WTC11 (cell line): Measurements from ENCODE around the gene RC3H1. TPM values are rescaled to one million over a fixed set of nuclear protein-coding genes. Genes with fewer than 3 reads are reported as not detected.
A peak's percentile ranks its signal among the peaks of the same experiment; 100 is the strongest.

Experiments used
- ATAC-seq: fragments of 200-7000 bp; cut with Tn5 transposase; 2 replicates; pipeline ENCODE4 v1.10.0; 2021; ENCODE audit warnings: mild to moderate bottlenecking, moderate library complexity
- CTCF ChIA-PET: fragments of 300-600 bp; sonication (Branson Sonifier 250); formaldehyde crosslinking; loops from one replicate; lab custom pipeline; 2021; ENCODE audit warnings: antibody characterized with exemption; lab: Charles Lee
- POLR2A ChIA-PET: fragments of 350-600 bp; sonication (Branson Sonifier 250); formaldehyde crosslinking; loops from one replicate; lab custom pipeline; 2021; ENCODE audit warnings: antibody characterized with exemption; lab: Charles Lee
- DNase-seq: peaks from one replicate; pipeline ENCODE4 v3.0.0; 2021; ENCODE audit warnings: low spot score
- H3K27ac Mint-ChIP-seq: 2 replicates; pipeline ENCODE4 v1.8.0; 2021; ENCODE audit warnings: mixed read lengths
- H3K27me3 Mint-ChIP-seq: 2 replicates; pipeline ENCODE4 v1.8.0; 2021; ENCODE audit warnings: low read depth, mild to moderate bottlenecking, moderate library complexity, mixed read lengths
- H3K36me3 Mint-ChIP-seq: 2 replicates; pipeline ENCODE4 v1.8.0; 2021; ENCODE audit warnings: mixed read lengths
- H3K4me1 Mint-ChIP-seq: 2 replicates; pipeline ENCODE4 v1.8.0; 2022; ENCODE audit warnings: mixed read lengths
- H3K4me3 Mint-ChIP-seq: 2 replicates; pipeline ENCODE4 v1.8.0; 2021; ENCODE audit warnings: mild to moderate bottlenecking, moderate library complexity, mixed read lengths
- H3K9me3 Mint-ChIP-seq: 2 replicates; pipeline ENCODE4 v1.8.0; 2021; ENCODE audit warnings: mixed read lengths
- ESRRA ChIP-seq: sonication (generic); formaldehyde crosslinking; IDR thresholded peaks from 2 replicates; pipeline ENCODE4 v1.8.1; 2022; ENCODE audit warnings: mild to moderate bottlenecking, missing genetic modification reagents, borderline replicate concordance
- GTF2I ChIP-seq: fragments of 250-450 bp; sonication (Bioruptor Pico); conservative IDR thresholded peaks from 2 replicates; pipeline ENCODE4 v1.4.0; 2021; ENCODE audit warnings: mild to moderate bottlenecking
- RORB ChIP-seq: fragments of 250-450 bp; sonication (Bioruptor Pico); IDR thresholded peaks from 2 replicates; pipeline ENCODE4 v1.9.0; 2021; ENCODE audit warnings: mild to moderate bottlenecking
- SMAD4 ChIP-seq: sonication (generic); formaldehyde crosslinking; IDR thresholded peaks from 2 replicates; pipeline ENCODE4 v1.8.0; 2022; ENCODE audit warnings: mild to moderate bottlenecking, missing genetic modification reagents
- TEAD1 ChIP-seq: sonication (generic); formaldehyde crosslinking; IDR thresholded peaks from 2 replicates; pipeline ENCODE4 v1.8.0; 2022; ENCODE audit warnings: mild to moderate bottlenecking, missing genetic modification reagents
- ZNF317 ChIP-seq: sonication (generic); formaldehyde crosslinking; IDR thresholded peaks from 2 replicates; pipeline ENCODE4 v1.8.1; 2023; ENCODE audit warnings: low read depth, mild to moderate bottlenecking, moderate library complexity, missing genetic modification reagents, borderline replicate concordance
- total RNA-seq: library from RNA; stranded (reverse); gene quantifications from 3 replicates; pipeline ENCODE4 v1.2.3, GENCODE V29; 2021
- TF ChIP-seq, protein P1 (sequence below): sonication (generic); formaldehyde crosslinking; IDR thresholded peaks from 2 replicates; pipeline ENCODE4 v1.8.1; 2023; ENCODE audit warnings: mild to moderate bottlenecking, missing genetic modification reagents, moderate library complexity
- TF ChIP-seq, protein P2 (sequence below): sonication (generic); formaldehyde crosslinking; IDR thresholded peaks from 2 replicates; pipeline ENCODE4 v1.8.1; 2023; ENCODE audit warnings: mild to moderate bottlenecking, missing genetic modification reagents
- TF ChIP-seq, protein P3 (sequence below): sonication (generic); formaldehyde crosslinking; IDR thresholded peaks from 2 replicates; pipeline ENCODE4 v1.8.0; 2023; ENCODE audit warnings: mild to moderate bottlenecking, missing genetic modification reagents
- TF ChIP-seq, protein P4 (sequence below): sonication (generic); formaldehyde crosslinking; IDR thresholded peaks from 2 replicates; pipeline ENCODE4 v1.8.1; 2022; ENCODE audit warnings: low read depth, missing genetic modification reagents, borderline replicate concordance
- TF ChIP-seq, protein P5 (sequence below): sonication (generic); formaldehyde crosslinking; IDR thresholded peaks from 2 replicates; pipeline ENCODE4 v1.8.0; 2022; ENCODE audit warnings: mild to moderate bottlenecking, missing genetic modification reagents
- TF ChIP-seq, protein P6 (sequence below): sonication (generic); formaldehyde crosslinking; IDR thresholded peaks from 2 replicates; pipeline ENCODE4 v1.8.0; 2022; ENCODE audit warnings: missing genetic modification reagents
- TF ChIP-seq, protein P7 (sequence below): sonication (generic); formaldehyde crosslinking; IDR thresholded peaks from 2 replicates; pipeline ENCODE4 v1.8.1; 2022; ENCODE audit warnings: mild to moderate bottlenecking, moderate library complexity, missing genetic modification reagents
- TF ChIP-seq, protein P8 (sequence below): sonication (generic); formaldehyde crosslinking; IDR thresholded peaks from 2 replicates; pipeline ENCODE4 v1.8.1; 2023; ENCODE audit warnings: mild to moderate bottlenecking, missing genetic modification reagents, moderate library complexity

RC3H1 gene
- total RNA-seq, 1 experiment from 2014 or later: 25.4 TPM

DNA sequence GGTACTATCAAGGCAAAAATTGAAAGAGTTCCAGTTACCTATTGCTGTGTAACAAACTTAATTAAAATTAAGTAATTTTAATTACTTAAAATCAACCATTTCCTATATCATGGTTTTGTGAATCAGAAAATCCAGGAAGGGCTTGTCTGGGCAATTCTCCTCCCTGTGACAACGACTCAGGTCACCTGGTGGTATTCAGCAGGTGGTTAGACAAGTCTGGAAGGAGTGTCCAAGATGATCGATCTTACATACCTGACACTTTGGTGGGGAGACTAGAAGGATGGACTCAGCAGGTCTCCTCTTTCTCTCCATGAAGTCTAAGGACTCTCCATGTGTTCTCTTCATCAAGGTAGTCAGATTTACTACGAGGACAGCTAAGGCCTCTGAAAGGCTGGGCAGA lies 128.0 kb downstream of the RC3H1 start:
- H3K9me3 Mint-ChIP-seq: no peaks in the 10 kb centered on the region
- DNase-seq (no peak), ATAC-seq (no peak)
- H3K36me3 Mint-ChIP-seq: no peaks in the 10 kb centered on the region
- H3K27ac Mint-ChIP-seq: peak overlapping the region; percentile 79; the same call in 1 of the 2 replicates
- peaks cover 34% of the 10 kb centered on the region for H3K4me1 Mint-ChIP-seq
- no peak for TF ChIP-seq ZNF317 (CRISPR knock-in tag)
- TF ChIP-seq, protein P1, sequence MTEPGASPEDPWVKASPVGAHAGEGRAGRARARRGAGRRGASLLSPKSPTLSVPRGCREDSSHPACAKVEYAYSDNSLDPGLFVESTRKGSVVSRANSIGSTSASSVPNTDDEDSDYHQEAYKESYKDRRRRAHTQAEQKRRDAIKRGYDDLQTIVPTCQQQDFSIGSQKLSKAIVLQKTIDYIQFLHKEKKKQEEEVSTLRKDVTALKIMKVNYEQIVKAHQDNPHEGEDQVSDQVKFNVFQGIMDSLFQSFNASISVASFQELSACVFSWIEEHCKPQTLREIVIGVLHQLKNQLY (CRISPR knock-in tag): no peak
- TF ChIP-seq, protein P2, sequence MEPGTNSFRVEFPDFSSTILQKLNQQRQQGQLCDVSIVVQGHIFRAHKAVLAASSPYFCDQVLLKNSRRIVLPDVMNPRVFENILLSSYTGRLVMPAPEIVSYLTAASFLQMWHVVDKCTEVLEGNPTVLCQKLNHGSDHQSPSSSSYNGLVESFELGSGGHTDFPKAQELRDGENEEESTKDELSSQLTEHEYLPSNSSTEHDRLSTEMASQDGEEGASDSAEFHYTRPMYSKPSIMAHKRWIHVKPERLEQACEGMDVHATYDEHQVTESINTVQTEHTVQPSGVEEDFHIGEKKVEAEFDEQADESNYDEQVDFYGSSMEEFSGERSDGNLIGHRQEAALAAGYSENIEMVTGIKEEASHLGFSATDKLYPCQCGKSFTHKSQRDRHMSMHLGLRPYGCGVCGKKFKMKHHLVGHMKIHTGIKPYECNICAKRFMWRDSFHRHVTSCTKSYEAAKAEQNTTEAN (CRISPR knock-in tag): no peak
- TF ChIP-seq, protein P3, sequence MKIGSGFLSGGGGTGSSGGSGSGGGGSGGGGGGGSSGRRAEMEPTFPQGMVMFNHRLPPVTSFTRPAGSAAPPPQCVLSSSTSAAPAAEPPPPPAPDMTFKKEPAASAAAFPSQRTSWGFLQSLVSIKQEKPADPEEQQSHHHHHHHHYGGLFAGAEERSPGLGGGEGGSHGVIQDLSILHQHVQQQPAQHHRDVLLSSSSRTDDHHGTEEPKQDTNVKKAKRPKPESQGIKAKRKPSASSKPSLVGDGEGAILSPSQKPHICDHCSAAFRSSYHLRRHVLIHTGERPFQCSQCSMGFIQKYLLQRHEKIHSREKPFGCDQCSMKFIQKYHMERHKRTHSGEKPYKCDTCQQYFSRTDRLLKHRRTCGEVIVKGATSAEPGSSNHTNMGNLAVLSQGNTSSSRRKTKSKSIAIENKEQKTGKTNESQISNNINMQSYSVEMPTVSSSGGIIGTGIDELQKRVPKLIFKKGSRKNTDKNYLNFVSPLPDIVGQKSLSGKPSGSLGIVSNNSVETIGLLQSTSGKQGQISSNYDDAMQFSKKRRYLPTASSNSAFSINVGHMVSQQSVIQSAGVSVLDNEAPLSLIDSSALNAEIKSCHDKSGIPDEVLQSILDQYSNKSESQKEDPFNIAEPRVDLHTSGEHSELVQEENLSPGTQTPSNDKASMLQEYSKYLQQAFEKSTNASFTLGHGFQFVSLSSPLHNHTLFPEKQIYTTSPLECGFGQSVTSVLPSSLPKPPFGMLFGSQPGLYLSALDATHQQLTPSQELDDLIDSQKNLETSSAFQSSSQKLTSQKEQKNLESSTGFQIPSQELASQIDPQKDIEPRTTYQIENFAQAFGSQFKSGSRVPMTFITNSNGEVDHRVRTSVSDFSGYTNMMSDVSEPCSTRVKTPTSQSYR (CRISPR knock-in tag): no peak
- TF ChIP-seq, protein P4, sequence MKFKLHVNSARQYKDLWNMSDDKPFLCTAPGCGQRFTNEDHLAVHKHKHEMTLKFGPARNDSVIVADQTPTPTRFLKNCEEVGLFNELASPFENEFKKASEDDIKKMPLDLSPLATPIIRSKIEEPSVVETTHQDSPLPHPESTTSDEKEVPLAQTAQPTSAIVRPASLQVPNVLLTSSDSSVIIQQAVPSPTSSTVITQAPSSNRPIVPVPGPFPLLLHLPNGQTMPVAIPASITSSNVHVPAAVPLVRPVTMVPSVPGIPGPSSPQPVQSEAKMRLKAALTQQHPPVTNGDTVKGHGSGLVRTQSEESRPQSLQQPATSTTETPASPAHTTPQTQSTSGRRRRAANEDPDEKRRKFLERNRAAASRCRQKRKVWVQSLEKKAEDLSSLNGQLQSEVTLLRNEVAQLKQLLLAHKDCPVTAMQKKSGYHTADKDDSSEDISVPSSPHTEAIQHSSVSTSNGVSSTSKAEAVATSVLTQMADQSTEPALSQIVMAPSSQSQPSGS (CRISPR knock-in tag): no peak
- TF ChIP-seq, protein P5, sequence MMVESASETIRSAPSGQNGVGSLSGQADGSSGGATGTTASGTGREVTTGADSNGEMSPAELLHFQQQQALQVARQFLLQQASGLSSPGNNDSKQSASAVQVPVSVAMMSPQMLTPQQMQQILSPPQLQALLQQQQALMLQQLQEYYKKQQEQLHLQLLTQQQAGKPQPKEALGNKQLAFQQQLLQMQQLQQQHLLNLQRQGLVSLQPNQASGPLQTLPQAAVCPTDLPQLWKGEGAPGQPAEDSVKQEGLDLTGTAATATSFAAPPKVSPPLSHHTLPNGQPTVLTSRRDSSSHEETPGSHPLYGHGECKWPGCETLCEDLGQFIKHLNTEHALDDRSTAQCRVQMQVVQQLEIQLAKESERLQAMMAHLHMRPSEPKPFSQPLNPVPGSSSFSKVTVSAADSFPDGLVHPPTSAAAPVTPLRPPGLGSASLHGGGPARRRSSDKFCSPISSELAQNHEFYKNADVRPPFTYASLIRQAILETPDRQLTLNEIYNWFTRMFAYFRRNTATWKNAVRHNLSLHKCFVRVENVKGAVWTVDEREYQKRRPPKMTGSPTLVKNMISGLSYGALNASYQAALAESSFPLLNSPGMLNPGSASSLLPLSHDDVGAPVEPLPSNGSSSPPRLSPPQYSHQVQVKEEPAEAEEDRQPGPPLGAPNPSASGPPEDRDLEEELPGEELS (CRISPR knock-in tag): no peak
- TF ChIP-seq, protein P6, sequence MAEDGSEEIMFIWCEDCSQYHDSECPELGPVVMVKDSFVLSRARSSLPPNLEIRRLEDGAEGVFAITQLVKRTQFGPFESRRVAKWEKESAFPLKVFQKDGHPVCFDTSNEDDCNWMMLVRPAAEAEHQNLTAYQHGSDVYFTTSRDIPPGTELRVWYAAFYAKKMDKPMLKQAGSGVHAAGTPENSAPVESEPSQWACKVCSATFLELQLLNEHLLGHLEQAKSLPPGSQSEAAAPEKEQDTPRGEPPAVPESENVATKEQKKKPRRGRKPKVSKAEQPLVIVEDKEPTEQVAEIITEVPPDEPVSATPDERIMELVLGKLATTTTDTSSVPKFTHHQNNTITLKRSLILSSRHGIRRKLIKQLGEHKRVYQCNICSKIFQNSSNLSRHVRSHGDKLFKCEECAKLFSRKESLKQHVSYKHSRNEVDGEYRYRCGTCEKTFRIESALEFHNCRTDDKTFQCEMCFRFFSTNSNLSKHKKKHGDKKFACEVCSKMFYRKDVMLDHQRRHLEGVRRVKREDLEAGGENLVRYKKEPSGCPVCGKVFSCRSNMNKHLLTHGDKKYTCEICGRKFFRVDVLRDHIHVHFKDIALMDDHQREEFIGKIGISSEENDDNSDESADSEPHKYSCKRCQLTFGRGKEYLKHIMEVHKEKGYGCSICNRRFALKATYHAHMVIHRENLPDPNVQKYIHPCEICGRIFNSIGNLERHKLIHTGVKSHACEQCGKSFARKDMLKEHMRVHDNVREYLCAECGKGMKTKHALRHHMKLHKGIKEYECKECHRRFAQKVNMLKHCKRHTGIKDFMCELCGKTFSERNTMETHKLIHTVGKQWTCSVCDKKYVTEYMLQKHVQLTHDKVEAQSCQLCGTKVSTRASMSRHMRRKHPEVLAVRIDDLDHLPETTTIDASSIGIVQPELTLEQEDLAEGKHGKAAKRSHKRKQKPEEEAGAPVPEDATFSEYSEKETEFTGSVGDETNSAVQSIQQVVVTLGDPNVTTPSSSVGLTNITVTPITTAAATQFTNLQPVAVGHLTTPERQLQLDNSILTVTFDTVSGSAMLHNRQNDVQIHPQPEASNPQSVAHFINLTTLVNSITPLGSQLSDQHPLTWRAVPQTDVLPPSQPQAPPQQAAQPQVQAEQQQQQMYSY (CRISPR knock-in tag): no peak
- no peak for TF ChIP-seq ESRRA (CRISPR knock-in tag)
- no peak for TF ChIP-seq GTF2I (CRISPR knock-in tag)
- no peak for TF ChIP-seq RORB (CRISPR knock-in tag)
- TF ChIP-seq SMAD4 (CRISPR knock-in tag): no peak
- TF ChIP-seq, protein P7, sequence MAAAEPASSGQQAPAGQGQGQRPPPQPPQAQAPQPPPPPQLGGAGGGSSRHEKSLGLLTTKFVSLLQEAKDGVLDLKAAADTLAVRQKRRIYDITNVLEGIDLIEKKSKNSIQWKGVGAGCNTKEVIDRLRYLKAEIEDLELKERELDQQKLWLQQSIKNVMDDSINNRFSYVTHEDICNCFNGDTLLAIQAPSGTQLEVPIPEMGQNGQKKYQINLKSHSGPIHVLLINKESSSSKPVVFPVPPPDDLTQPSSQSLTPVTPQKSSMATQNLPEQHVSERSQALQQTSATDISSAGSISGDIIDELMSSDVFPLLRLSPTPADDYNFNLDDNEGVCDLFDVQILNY (CRISPR knock-in tag): no peak
- TF ChIP-seq, protein P8, sequence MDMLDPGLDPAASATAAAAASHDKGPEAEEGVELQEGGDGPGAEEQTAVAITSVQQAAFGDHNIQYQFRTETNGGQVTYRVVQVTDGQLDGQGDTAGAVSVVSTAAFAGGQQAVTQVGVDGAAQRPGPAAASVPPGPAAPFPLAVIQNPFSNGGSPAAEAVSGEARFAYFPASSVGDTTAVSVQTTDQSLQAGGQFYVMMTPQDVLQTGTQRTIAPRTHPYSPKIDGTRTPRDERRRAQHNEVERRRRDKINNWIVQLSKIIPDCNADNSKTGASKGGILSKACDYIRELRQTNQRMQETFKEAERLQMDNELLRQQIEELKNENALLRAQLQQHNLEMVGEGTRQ (CRISPR knock-in tag): no peak
- no peak for TF ChIP-seq TEAD1 (CRISPR knock-in tag)
- no peaks in the 10 kb centered on the region for H3K27me3 Mint-ChIP-seq
- no peak overlapping the region for H3K4me3 Mint-ChIP-seq
- CTCF ChIA-PET: no interaction called here
- POLR2A ChIA-PET: no interaction called here
